HG02973 (cell line): Measurements from ENCODE around the gene ACTG1.

Experiments used
- ATAC-seq: cut with Tn5 transposase; IDR thresholded peaks from one replicate; pipeline ENCODE4 v1.9.1; 2021; ENCODE audit warnings: moderate library complexity; ENCODE audit not compliant: unreplicated experiment

Gene ACTG1

DNA sequence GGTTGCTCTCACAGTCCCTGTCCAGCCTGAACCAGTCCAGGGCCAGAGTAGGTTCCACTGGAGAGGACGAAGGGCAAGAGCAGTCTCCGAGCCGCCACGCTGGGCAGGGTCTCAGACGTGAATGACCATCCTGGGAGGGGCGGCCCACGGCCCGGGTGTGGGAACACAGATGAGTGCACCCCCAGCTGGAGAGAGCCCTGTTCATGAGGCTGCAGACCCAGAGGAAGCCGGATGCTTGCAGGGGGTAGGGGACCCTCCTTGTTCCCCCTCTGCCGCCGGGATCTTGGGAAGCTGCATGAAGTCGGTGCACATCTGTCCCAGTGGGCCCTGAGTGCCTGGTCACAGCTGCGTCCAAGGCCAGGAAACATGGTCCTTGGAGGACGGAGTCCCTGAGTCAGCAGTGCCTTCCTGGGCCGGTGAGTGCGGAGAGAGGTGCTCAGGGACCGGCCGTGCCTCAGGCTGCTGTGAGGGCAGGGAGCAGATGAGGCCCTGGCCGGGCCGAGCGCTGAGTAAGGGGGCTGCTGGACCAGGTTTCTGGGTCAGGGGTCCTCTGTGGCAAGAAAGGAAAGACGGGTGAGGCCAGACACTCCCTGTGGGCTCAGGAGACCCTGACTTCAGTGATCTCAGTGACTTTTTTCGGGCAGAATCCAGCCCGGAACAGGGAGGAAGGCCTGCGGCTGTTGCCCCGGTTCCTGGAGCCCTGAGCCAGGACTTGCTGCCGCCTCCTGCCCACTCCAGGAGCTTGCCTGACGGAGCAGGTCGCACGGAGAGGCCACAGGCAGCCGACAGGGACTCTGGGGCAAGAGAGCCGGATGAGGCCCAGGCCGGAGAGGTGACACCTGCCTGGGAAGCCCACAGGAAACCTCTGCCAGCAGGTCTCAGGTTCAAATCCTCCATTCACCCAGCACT is 45.8 kb downstream of the ACTG1 start:
- ATAC-seq = no peak

DNA sequence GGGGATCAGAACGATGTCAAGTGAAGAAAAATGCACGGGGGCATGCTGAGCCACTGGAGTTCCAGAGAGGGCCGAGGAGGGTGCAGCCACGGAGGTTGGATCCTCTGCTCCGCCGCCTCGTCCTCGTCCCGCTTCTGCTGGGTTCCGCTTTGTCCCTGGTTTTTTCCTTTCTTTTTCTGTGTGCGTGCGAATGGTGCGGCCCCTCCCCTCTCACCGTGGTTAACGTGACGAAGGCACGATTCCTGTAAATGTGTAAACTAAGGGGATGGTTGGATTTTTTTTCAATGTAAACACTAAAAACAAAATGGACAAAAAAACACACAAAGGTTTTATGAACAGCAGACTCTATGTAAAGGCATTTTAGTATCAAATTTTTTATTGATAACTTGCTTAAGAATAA is 46.7 kb downstream of the ACTG1 start:
- ATAC-seq = no peak

- no peak for ATAC-seq
Observed at GRCh38 chr17:81464586-81464985, 48.0 kb downstream of the ACTG1 start.

DNA sequence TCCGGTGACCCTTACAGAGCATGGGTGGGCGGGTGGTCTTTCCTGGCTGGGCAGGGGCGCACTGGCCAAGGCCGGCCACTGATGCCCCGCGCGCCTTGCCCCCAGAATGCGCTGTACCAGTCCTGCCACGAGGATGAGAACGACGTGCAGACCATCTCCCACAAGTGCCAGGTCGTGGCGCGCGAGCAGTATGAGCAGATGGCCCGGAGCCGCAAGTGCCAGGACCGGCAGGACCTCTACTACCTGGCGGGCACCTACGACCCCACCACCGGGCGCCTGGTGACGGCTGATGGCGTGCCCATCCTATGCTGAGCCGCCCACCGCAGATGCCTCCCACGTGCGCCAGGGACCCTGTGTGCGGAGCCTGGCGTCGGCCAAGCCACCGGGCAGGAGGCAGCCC is 49.1 kb downstream of the ACTG1 start:
- no peak for ATAC-seq

- ATAC-seq = no peak
Observed at GRCh38 chr17:81462506-81463125, 50.0 kb downstream of the ACTG1 start.

- ATAC-seq = no peak
Observed at GRCh38 chr17:81461607-81462500, 50.7 kb downstream of the ACTG1 start.

DNA sequence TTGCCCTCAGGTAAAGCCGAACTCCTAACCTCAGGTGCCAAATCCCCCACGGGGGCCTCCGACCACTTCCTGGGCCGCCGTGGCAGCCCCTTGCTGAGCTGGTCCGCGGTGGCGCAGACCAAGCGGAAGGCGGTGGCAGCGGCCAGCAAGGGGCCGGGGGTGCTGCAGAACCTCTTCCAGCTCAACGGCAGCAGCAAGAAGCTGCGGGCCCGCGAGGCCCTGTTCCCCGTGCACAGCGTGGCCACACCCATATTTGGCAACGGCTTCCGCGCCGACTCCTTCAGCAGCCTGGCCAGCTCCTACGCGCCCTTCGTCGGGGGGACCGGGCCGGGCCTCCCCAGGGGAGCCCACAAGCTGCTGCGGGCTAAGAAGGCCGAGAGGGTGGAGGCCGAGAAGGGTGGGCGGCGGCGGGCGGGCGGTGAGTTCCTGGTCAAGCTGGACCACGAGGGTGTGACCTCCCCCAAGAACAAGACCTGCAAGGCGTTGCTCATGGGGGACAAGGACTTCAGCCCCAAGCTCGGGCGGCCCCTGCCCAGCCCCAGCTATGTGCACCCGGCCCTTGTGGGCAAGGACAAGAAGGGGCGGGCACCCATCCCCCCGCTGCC is 51.6 kb downstream of the ACTG1 start:
- ATAC-seq = no peak
